ENCODE results near the gene KPTN.

DNA sequence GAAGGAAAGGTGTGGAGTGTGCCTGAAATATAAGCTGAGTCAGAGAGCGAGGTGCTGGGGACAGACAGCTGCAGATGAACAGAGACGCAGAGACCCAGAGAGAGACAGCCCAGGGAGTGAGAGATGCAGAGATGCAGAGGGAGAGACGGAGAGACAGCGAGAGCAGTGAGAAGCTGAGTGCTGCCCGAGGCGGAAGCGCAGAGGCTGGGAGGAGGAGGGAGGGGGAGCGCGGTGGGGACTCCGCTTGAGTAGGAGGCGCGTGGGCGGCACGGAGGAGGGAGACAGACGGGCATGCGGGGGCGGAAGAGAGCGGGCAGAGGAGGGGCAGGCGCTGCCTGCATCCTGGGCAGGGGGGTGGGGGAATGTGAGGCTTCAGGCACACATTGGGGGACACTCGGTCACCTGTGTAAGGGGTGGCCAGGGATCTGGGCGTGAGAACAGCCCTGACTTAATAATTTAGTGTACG lies 38.0 kb downstream of the KPTN start:
- TF ChIP-seq CTCF (IDR thresholded peaks at IDR 0.05) (no peak), POLR2A (IDR thresholded peaks at IDR 0.05) (no peak)

All from body of pancreas (tissue), 4 donors.